Nephron progenitor cell (in vitro differentiated cells): Measurements from ENCODE around the gene AMIGO3.
"Not testable (repeated sequence)": the region's sequence is repeated elsewhere in the genome, so short reads cannot be mapped to it uniquely, and the experiment has no call there.

Source experiments
- DNase-seq: peaks from one replicate; pipeline ENCODE4 v3.0.0; 2021
- H3K27ac Mint-ChIP-seq: 2 replicates; pipeline ENCODE4 v1.8.0; 2021; ENCODE audit warnings: mild to moderate bottlenecking, moderate library complexity, mixed read lengths
- H3K27me3 Mint-ChIP-seq: 2 replicates; pipeline ENCODE4 v1.8.0; 2021; ENCODE audit warnings: mild to moderate bottlenecking, low read depth, mixed read lengths; ENCODE audit not compliant: poor library complexity
- H3K36me3 Mint-ChIP-seq: 2 replicates; pipeline ENCODE4 v1.8.0; 2021; ENCODE audit warnings: low read depth, mixed read lengths
- H3K4me1 Mint-ChIP-seq: 2 replicates; pipeline ENCODE4 v1.8.0; 2021; ENCODE audit warnings: mixed read lengths
- H3K4me3 Mint-ChIP-seq: 2 replicates; pipeline ENCODE4 v1.8.0; 2021; ENCODE audit warnings: mild to moderate bottlenecking, moderate library complexity, mixed read lengths
- H3K9me3 Mint-ChIP-seq: 2 replicates; pipeline ENCODE4 v1.8.0; 2021; ENCODE audit warnings: mild to moderate bottlenecking, moderate library complexity, mixed read lengths
- CTCF ChIP-seq: fragments of 200-600 bp; sonication (generic); IDR thresholded peaks from 2 replicates; pipeline ENCODE4 v1.5.0; 2021; ENCODE audit warnings: antibody characterized with exemption

AMIGO3 gene

GRCh38 chr3:49689046-49689907, 30.2 kb downstream of the AMIGO3 start, which contains the start of the genes MST1 and RNF123:
Gene MST1, minus strand, starts transcription at chr3:49689474. Its CDS starts 783 bp downstream, at chr3:49688691.
Gene RNF123, plus strand, starts transcription at chr3:49689557. Its CDS starts 1,609 bp downstream, at chr3:49691166.
- Mint-ChIP-seq H3K4me3 (peak within 1 kb of the TSS; percentile 94), H3K4me1 (peaks cover 43% of the 10 kb centered on the region), H3K27ac (peak within 1 kb of the TSS; percentile 96), H3K36me3 (peaks cover 10% of the 10 kb centered on the region), H3K27me3 (peaks cover 5% of the 10 kb centered on the region), H3K9me3 (no peaks in the 10 kb centered on the region)
- no peak for TF ChIP-seq CTCF
- DNase-seq, result peak; percentile 97

- H3K4me1 Mint-ChIP-seq, result peaks cover 36% of the 10 kb centered on the region
- H3K27me3 Mint-ChIP-seq, H3K27ac Mint-ChIP-seq, H3K9me3 Mint-ChIP-seq, DNase-seq: not testable (repeated sequence)
- peak overlapping the region; percentile 94 for H3K4me3 Mint-ChIP-seq
- H3K36me3 Mint-ChIP-seq, result peaks cover 15% of the 10 kb centered on the region
Measured at GRCh38 chr3:49688338-49689045, 31.0 kb downstream of the AMIGO3 start.

GRCh38 chr3:49687424-49687795, 32.1 kb downstream of the AMIGO3 start:
- Mint-ChIP-seq H3K36me3 (peaks cover 19% of the 10 kb centered on the region), H3K4me1 (peaks cover 36% of the 10 kb centered on the region), H3K4me3 (peak overlapping the region; percentile 78)
- not testable (repeated sequence) for H3K27ac Mint-ChIP-seq, DNase-seq, H3K27me3 Mint-ChIP-seq, H3K9me3 Mint-ChIP-seq

- H3K27me3 Mint-ChIP-seq, H3K9me3 Mint-ChIP-seq, H3K27ac Mint-ChIP-seq: not testable (repeated sequence)
- peak overlapping the region; percentile 78 for H3K4me3 Mint-ChIP-seq
- peak; percentile 83 for DNase-seq
- H3K36me3 Mint-ChIP-seq, result peaks cover 19% of the 10 kb centered on the region
- H3K4me1 Mint-ChIP-seq, result peaks cover 36% of the 10 kb centered on the region
Measured at GRCh38 chr3:49686769-49687423, 32.6 kb downstream of the AMIGO3 start.

- H3K27ac Mint-ChIP-seq, H3K27me3 Mint-ChIP-seq, H3K9me3 Mint-ChIP-seq: not testable (repeated sequence)
- peak; percentile 43 for DNase-seq
- peaks cover 36% of the 10 kb centered on the region for H3K4me1 Mint-ChIP-seq
- H3K36me3 Mint-ChIP-seq, result peaks cover 19% of the 10 kb centered on the region
- H3K4me3 Mint-ChIP-seq, result peak overlapping the region; percentile 78
Measured at GRCh38 chr3:49686346-49686745, 33.1 kb downstream of the AMIGO3 start.

- peak overlapping the region; percentile 78 for H3K4me3 Mint-ChIP-seq
- not testable (repeated sequence) for H3K27ac Mint-ChIP-seq, H3K27me3 Mint-ChIP-seq, DNase-seq, H3K9me3 Mint-ChIP-seq
- H3K4me1 Mint-ChIP-seq, result peaks cover 34% of the 10 kb centered on the region
- peaks cover 19% of the 10 kb centered on the region for H3K36me3 Mint-ChIP-seq
Measured at GRCh38 chr3:49685846-49686245, 33.6 kb downstream of the AMIGO3 start.

- not testable (repeated sequence) for H3K27ac Mint-ChIP-seq, H3K27me3 Mint-ChIP-seq, DNase-seq, H3K9me3 Mint-ChIP-seq
- Mint-ChIP-seq H3K36me3 (peaks cover 24% of the 10 kb centered on the region), H3K4me1 (peaks cover 26% of the 10 kb centered on the region), H3K4me3 (peak overlapping the region; percentile 49)
Measured at GRCh38 chr3:49685103-49685502, 34.4 kb downstream of the AMIGO3 start.

- not testable (repeated sequence) for DNase-seq, H3K9me3 Mint-ChIP-seq, H3K27me3 Mint-ChIP-seq, H3K27ac Mint-ChIP-seq, H3K4me3 Mint-ChIP-seq
- Mint-ChIP-seq H3K36me3 (peaks cover 28% of the 10 kb centered on the region), H3K4me1 (peaks cover 21% of the 10 kb centered on the region)
Measured at GRCh38 chr3:49684453-49684852, 35.0 kb downstream of the AMIGO3 start.

- Mint-ChIP-seq H3K27me3 (peaks cover 5% of the 10 kb centered on the region), H3K36me3 (peaks cover 31% of the 10 kb centered on the region), H3K9me3 (no peaks in the 10 kb centered on the region), H3K4me1 (peaks cover 9% of the 10 kb centered on the region), H3K27ac (no peak overlapping the region), H3K4me3 (no peak overlapping the region)
- DNase-seq, result no peak
- no peak for TF ChIP-seq CTCF
Measured at GRCh38 chr3:49683162-49683561, 36.3 kb downstream of the AMIGO3 start.
